ENCODE measurements around the gene SUMF1.
"Not testable (repeated sequence)": the region's sequence is repeated elsewhere in the genome, so short reads cannot be mapped to it uniquely, and the experiment has no call there.

Gene SUMF1

DNA sequence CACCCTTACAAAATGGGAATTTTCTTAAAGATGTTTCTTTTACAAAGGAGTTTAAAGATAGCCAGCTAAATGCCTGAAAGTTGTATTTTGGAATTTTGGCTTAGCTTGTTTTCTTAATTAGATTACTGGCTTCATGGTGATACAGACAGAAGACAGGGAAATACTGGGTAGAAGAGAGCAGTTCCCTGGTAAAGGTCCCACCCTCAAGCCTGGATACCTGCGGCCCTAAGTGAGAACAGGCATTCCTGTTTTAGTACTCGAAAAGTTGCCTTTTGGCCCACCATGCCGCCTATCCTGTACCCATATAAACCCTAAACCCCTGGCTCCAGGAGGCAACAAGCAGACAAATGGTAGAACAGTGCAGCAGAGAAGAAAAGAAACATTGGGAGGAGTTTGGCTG is 134.5 kb downstream of the SUMF1 start:
- no peak for DNase-seq

DNA sequence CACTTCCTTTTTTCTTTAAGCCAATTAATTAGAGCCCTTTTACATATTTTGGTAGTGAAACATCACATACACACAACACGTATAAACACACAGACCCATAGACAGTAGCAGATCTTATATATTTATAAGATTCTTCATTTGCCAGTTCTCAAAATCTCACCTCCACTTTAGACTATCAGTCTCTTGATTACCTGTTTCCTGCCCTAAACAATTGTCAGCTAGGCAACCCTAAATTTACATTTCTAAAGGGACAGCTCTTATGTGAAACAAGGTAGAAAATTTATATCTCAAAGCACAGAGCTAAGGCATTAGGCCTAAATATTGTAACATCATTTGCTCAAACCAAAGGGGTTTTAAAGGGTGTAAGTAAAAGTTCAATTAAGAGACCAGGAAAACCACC is 135.0 kb downstream of the SUMF1 start:
- DNase-seq: no peak

- not testable (repeated sequence) for DNase-seq
Measured at GRCh38 chr3:4329806-4330205, 137.3 kb downstream of the SUMF1 start.

DNA sequence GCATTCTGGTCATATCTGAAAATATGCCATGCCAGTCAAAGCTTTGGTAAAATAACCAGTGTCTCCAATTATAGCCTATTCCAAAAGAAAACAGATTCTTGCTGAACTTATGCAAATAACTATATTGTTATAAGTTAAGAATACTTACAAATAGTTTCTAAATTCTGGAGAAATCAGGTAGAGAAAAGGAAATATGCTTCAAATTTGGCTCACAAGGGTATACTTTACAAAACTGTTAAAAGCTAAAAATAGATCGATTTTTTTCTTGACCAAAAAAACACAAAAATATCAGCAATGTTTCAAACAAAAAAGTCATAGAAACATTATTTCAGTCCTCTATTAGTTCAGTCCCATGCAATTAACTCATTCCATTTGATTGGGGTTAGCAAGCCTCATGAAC is 140.2 kb downstream of the SUMF1 start:
- DNase-seq: no peak

DNA sequence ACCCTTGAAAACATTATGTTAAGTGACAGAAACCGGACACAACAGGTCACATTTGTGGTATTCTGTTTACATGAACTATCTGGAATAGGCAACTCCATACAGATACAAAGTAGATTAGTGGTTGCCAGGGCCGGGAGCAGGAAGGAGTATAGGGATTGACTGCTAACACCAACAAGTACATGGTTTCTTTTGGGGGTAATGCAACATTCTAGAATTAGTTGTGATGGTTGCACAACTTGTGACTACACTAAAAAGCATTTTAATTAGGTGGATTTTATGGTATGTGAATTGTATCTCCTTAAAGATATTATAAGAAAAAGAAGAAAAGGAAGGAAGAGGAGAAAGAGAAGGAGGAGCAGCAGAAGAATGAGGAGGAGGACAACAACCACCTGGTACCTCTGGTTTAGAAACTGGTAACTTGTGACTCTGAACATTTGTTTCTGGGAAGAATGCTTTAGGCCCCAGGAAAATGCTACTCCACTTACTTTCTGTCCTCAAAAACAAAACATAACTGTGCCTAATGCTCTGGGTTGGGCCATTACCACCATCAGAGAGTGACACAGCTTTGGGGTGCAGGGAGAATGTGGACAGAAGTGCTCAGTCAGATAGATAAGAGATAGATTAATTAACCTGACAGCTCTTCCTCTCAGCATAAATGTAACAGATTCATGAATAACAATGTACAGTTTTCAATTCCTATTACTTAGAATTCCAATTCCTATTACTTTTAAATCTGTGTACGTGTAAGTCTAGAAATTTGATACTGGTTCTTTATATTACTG is 143.6 kb downstream of the SUMF1 start:
- DNase-seq: no peak

DNA sequence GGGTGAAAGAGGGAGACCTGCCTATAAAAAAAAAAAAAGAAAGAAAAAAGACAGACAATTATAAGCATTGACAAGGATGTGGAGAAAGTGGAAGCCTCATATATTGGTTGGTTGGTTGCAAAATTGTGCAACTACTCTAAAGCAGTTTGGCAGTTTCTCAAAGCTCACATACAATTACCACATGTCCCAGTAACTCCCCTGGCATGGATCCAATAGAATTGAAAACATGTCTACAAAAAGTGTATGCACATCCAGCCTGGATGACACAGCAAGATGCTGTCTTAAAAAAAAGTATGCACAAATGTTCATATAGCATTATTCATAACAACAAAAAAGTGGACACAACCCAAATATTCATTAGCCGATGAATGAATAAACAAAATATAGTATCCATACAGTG is 144.4 kb downstream of the SUMF1 start:
- no peak for DNase-seq

DNA sequence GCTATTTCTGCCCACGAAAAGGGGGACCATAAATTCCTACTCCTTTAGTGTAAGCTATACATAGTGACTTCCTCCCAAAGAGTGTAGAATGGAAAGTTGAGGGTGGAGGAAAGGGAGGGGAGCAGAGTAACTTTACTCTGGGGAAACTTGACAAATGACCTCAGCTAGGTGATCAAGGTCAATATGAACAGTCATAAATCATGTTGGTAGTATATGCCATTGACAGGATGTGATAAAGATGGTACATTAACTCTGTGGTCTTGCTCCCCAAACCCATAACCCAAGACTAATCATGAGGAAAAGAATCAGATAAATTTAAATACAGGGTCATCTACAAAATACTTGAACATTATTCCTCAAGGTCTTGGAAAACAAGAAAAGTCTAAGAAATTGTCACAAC is 145.3 kb downstream of the SUMF1 start:
- DNase-seq: no peak

- DNase-seq: no peak
Measured at GRCh38 chr3:4320096-4320911, 146.8 kb downstream of the SUMF1 start.

GRCh38 chr3:4314688-4315087 is 152.4 kb downstream of the SUMF1 start:
- no peak for DNase-seq

GRCh38 chr3:4313606-4314293 is 153.3 kb downstream of the SUMF1 start:
- no peak for DNase-seq

- no peak for DNase-seq
Measured at GRCh38 chr3:4311496-4311895, 155.6 kb downstream of the SUMF1 start.

All from activated CD4-positive, alpha-beta T cell treated with anti-CD3 and anti-CD28 coated beads for 1 hour (primary cell).